HEK293 (cell line): ENCODE data around the gene KCNIP4.

Experiments
- ZBTB7A ChIP-seq: fragments of 450-650 bp; formaldehyde crosslinking; IDR thresholded peaks from 2 replicates; pipeline ENCODE4 v1.5.1; 2016; ENCODE audit warnings: low read depth, missing biosample characterization, missing genetic modification characterization
- ZNF138 ChIP-seq: fragments of 450-650 bp; formaldehyde crosslinking; IDR thresholded peaks from 2 replicates; pipeline ENCODE4 v1.5.1; 2016; ENCODE audit warnings: missing biosample characterization, missing genetic modification characterization, borderline replicate concordance
- ZNF146 ChIP-seq: fragments of 450-650 bp; formaldehyde crosslinking; IDR thresholded peaks from 2 replicates; pipeline ENCODE4 v1.5.1; 2016; ENCODE audit warnings: missing biosample characterization, missing genetic modification characterization

- TF ChIP-seq ZBTB7A (tag by site-specific recombination) (no peak), ZNF146 (tag by site-specific recombination) (no peak), ZNF138 (tag by site-specific recombination) (no peak)
These were observed 935.7 kb downstream of the KCNIP4 start for GRCh38 chr4:21012851-21013331.
